ENCODE measurements around the gene ABHD17A.

DNA sequence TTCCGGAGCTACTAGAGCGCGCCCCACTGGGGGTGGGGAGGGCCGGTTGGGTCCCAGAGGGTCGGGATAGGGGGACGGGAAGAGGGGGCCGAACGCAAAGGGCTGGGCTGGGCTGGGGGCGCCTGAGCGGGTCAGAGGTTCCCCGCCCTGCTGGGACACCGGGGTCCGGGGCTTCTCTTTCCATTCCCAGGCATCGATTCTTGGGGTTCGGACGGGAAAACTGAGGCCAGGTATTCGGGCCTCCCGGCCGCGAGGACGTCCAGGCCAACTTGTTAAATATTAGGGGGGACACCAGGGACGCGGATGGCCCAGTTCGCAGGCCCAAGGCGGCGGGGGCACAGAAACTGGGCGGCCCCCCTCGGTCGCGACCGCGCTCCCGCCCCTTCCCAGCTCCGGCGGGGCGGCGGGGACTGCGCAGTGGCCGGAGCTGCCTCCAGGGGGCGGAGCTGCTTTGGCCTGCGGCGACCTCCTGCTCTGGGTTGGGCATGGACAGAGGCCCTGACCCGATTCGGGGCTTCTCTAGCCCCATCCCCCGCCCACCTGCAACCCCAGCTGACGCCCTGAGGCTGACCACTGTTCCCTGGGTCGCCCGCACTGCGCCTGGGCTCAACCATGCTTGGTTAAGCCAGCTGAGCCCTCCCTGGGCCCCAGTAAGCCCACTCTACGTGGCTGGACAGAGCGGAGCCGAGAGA, 20.7 kb downstream of the ABHD17A start:
- TF ChIP-seq, protein P1, sequence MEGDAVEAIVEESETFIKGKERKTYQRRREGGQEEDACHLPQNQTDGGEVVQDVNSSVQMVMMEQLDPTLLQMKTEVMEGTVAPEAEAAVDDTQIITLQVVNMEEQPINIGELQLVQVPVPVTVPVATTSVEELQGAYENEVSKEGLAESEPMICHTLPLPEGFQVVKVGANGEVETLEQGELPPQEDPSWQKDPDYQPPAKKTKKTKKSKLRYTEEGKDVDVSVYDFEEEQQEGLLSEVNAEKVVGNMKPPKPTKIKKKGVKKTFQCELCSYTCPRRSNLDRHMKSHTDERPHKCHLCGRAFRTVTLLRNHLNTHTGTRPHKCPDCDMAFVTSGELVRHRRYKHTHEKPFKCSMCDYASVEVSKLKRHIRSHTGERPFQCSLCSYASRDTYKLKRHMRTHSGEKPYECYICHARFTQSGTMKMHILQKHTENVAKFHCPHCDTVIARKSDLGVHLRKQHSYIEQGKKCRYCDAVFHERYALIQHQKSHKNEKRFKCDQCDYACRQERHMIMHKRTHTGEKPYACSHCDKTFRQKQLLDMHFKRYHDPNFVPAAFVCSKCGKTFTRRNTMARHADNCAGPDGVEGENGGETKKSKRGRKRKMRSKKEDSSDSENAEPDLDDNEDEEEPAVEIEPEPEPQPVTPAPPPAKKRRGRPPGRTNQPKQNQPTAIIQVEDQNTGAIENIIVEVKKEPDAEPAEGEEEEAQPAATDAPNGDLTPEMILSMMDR (IDR thresholded peaks at IDR 0.05; ENCODE audit: low read length): peak; percentile 85
- no peak for TF ChIP-seq EZH2phosphoT487 (IDR thresholded peaks at IDR 0.05; ENCODE audit: low read length)
- no peak for TF ChIP-seq EZH2 (optimal IDR thresholded peaks at IDR 0.05; ENCODE audit: low read depth, low read length)
